Measurements from ENCODE around the gene CIAO1. TPM values are rescaled to one million over a fixed set of nuclear protein-coding genes. Genes with fewer than 3 reads are reported as not detected.

Gene CIAO1
- total RNA-seq, 1 experiment from 2014 or later: 79.7 TPM

DNA sequence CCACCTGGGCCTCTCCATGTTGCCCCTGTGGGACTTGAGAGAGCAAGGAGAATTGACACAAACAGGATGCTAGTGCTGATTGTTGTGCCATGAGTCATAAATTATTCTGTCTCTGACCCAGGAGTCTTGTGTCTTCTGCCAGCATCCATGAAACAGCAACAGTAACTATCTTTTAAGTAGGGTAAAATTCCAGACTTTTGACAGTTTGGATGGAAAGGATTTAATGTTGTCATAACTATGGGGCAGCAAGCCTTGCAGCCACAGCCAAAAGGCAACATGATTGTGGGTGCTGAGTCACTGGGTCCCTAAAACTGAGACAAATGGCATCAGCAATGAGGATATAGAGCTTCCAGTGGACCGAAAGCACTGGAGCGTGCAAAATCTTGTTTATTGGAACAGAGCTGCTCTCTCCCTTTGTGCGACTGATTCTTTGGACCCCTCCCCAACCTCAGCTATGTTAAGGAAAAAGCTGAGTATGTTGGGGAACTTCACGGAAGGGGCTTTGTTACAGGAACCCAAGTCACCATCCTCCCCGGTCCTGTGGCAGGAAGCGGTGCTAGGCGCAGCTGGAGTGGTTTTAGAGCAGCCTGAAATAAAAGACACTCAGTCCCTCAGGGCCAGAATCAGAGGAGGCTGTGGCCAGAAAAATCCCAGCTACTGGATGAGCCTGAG is 49.5 kb downstream of the CIAO1 start:
- ChIA-PET POLR2A (ENCODE audit: low non-redundant PET) (no interaction called here), CTCF (no interaction called here)
- H3K36me3 ChIP-seq (ENCODE audit: insufficient read depth, low read length, poor library complexity, severe bottlenecking): no peaks in the 10 kb centered on the region
- no peak for TF ChIP-seq EZH2 (IDR thresholded peaks at IDR 0.05; ENCODE audit: borderline replicate concordance, low read depth, low read length, poor library complexity, severe bottlenecking)
- TF ChIP-seq, protein P1, sequence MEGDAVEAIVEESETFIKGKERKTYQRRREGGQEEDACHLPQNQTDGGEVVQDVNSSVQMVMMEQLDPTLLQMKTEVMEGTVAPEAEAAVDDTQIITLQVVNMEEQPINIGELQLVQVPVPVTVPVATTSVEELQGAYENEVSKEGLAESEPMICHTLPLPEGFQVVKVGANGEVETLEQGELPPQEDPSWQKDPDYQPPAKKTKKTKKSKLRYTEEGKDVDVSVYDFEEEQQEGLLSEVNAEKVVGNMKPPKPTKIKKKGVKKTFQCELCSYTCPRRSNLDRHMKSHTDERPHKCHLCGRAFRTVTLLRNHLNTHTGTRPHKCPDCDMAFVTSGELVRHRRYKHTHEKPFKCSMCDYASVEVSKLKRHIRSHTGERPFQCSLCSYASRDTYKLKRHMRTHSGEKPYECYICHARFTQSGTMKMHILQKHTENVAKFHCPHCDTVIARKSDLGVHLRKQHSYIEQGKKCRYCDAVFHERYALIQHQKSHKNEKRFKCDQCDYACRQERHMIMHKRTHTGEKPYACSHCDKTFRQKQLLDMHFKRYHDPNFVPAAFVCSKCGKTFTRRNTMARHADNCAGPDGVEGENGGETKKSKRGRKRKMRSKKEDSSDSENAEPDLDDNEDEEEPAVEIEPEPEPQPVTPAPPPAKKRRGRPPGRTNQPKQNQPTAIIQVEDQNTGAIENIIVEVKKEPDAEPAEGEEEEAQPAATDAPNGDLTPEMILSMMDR (conservative IDR thresholded peaks at IDR 0.05; ENCODE audit: low read depth, low read length): no peak
- H3K27ac ChIP-seq (ENCODE audit: low read depth, low read length, poor library complexity, severe bottlenecking): no peak overlapping the region
- H3K4me1 ChIP-seq (ENCODE audit: insufficient read depth, low read length, poor library complexity, severe bottlenecking): peaks cover 7% of the 10 kb centered on the region
- BruUV-seq (replicated peaks): no TSS peak
- intact Hi-C loops (cut with micrococcal nuclease; ENCODE audit: unreplicated experiment): no loop called here
- H3K27me3 ChIP-seq (replicated peaks; ENCODE audit: insufficient read depth, low read depth, low read length, poor library complexity): peaks cover 1% of the 10 kb centered on the region
- DNase-seq (ENCODE audit: low spot score): peak; percentile 65
- no peaks in the 10 kb centered on the region for H3K9me3 ChIP-seq (ENCODE audit: low read depth, low read length, poor library complexity, severe bottlenecking)
- H3K4me3 ChIP-seq (ENCODE audit: low read depth, low read length, poor library complexity, severe bottlenecking): no peak overlapping the region

DNA sequence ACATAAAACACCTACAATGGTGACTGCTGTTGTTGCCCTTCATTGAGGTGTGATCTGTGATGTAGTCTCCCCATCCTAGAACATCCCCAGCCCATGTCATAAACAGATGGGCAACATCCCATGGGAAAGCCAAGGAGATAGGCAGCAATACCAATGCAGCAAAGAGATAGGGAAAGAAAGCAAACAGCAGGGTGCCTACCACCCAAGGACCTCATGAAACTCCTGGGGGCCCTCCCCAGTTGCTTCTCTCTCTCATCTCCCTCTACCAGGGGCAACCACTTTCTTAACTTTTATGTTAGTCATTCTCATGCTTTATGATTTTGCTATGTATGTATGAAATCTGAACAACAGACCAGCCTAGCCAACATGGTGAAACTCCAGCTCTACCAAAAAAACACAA is 51.0 kb downstream of the CIAO1 start:
- ChIA-PET POLR2A (ENCODE audit: low non-redundant PET) (no interaction called here), CTCF (no interaction called here)
- BruUV-seq (replicated peaks): no TSS peak
- TF ChIP-seq, protein P1 (conservative IDR thresholded peaks at IDR 0.05; ENCODE audit: low read depth, low read length): no peak
- TF ChIP-seq EZH2 (IDR thresholded peaks at IDR 0.05; ENCODE audit: borderline replicate concordance, low read depth, low read length, poor library complexity, severe bottlenecking): no peak
- H3K27ac ChIP-seq (ENCODE audit: low read depth, low read length, poor library complexity, severe bottlenecking): no peak overlapping the region
- peaks cover 7% of the 10 kb centered on the region for H3K4me1 ChIP-seq (ENCODE audit: insufficient read depth, low read length, poor library complexity, severe bottlenecking)
- H3K9me3 ChIP-seq (ENCODE audit: low read depth, low read length, poor library complexity, severe bottlenecking): no peaks in the 10 kb centered on the region
- no peak for DNase-seq (ENCODE audit: low spot score)
- H3K4me3 ChIP-seq (ENCODE audit: low read depth, low read length, poor library complexity, severe bottlenecking): no peak overlapping the region
- intact Hi-C loops (cut with micrococcal nuclease; ENCODE audit: unreplicated experiment): no loop called here
- peaks cover 15% of the 10 kb centered on the region for H3K27me3 ChIP-seq (replicated peaks; ENCODE audit: insufficient read depth, low read depth, low read length, poor library complexity)
- H3K36me3 ChIP-seq (ENCODE audit: insufficient read depth, low read length, poor library complexity, severe bottlenecking): no peaks in the 10 kb centered on the region

DNA sequence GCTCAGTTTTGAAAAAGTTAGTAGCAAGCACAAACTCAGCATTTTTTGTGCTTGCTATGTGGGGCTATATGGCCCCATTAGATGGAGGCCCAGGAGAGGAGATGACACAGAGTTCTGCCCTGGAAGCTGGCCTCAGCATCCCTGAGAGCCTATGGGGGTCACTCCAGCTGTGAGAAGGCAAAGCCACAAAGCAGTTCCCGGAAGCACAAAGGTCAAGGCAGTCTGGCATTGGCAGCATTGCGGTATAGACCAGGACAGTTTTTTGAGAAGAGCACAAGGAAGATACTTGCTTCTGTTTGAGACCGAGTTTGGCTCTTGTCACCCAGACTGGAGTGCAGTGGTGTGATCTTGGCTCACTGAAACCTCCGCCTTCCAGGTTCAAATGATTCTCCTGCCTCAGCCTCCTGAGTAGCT is 51.6 kb downstream of the CIAO1 start:
- H3K27ac ChIP-seq (ENCODE audit: low read depth, low read length, poor library complexity, severe bottlenecking): no peak overlapping the region
- no peak for DNase-seq (ENCODE audit: low spot score)
- peaks cover 18% of the 10 kb centered on the region for H3K27me3 ChIP-seq (replicated peaks; ENCODE audit: insufficient read depth, low read depth, low read length, poor library complexity)
- no peak overlapping the region for H3K4me3 ChIP-seq (ENCODE audit: low read depth, low read length, poor library complexity, severe bottlenecking)
- no TSS peak for BruUV-seq (replicated peaks)
- CTCF ChIA-PET: no interaction called here
- TF ChIP-seq, protein P1 (conservative IDR thresholded peaks at IDR 0.05; ENCODE audit: low read depth, low read length): no peak
- TF ChIP-seq EZH2 (IDR thresholded peaks at IDR 0.05; ENCODE audit: borderline replicate concordance, low read depth, low read length, poor library complexity, severe bottlenecking): no peak
- H3K9me3 ChIP-seq (ENCODE audit: low read depth, low read length, poor library complexity, severe bottlenecking): no peaks in the 10 kb centered on the region
- no peaks in the 10 kb centered on the region for H3K36me3 ChIP-seq (ENCODE audit: insufficient read depth, low read length, poor library complexity, severe bottlenecking)
- H3K4me1 ChIP-seq (ENCODE audit: insufficient read depth, low read length, poor library complexity, severe bottlenecking): peaks cover 7% of the 10 kb centered on the region
- intact Hi-C loops (cut with micrococcal nuclease; ENCODE audit: unreplicated experiment): no loop called here
- POLR2A ChIA-PET (ENCODE audit: low non-redundant PET): no interaction called here
